Measurements from ENCODE around the gene CELF4.

Gene CELF4

DNA sequence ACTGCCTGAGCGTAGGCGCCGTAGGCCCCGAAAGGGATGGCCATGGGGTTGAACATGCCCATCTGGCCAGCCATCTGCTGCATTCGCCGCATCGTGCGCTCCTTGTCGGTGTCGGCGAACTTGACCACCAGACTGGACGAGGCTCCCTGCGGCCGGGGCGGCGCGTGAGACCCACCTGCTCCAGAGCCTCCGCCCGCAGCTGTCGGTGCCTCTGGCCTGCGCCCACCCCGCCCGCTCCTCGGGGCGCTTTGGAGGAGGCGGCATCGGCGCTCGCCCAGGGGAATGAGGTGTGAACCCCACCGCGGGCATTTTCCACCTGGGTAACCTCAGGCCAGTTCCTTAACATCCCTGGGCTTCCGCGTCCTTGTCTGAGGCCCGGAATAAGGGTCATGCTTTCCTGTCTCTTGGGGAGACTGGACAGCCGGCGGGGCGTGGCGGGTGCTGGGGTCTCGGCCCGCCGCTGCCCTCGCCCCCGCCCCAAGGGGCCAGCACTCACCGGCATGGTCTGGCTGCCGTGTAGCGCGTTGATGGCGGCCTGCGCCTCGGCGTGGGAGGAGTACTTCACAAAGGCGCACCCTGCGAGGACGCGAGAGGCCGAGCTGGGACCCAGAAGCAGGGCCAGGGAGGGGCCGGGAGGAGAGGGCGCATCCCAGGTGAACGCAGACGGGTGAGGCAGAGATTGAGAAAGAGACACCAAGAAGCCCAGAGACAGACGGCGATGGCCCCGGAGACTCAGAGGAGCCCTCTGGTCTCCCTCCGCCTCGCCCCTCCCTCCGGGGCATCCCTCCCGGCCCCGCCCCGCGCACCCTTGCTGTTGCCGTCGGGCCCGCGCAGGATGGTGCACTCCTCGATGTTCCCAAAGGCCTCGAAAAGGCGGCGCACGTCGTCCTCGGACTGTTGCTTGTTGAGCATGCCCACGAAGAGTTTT is 291.0 kb downstream of the CELF4 start:
- TF ChIP-seq POU2F2 (IDR thresholded peaks at IDR 0.05; ENCODE audit: low read depth, low read length): no peak
- TF ChIP-seq TAF1 (IDR thresholded peaks at IDR 0.05; ENCODE audit: low read depth, low read length): no peak
- no peak for TF ChIP-seq PAX5 (IDR thresholded peaks at IDR 0.05; ENCODE audit: insufficient read depth, low read length, severe bottlenecking)
- TF ChIP-seq SPI1 (IDR thresholded peaks at IDR 0.05; ENCODE audit: low read depth, low read length): no peak
- TF ChIP-seq POLR2AphosphoS5 (IDR thresholded peaks at IDR 0.05; ENCODE audit: low read depth, low read length): no peak
- no peak for TF ChIP-seq POLR2A (IDR thresholded peaks at IDR 0.05; ENCODE audit: low read depth, low read length)
- no peak for FAIRE-seq

DNA sequence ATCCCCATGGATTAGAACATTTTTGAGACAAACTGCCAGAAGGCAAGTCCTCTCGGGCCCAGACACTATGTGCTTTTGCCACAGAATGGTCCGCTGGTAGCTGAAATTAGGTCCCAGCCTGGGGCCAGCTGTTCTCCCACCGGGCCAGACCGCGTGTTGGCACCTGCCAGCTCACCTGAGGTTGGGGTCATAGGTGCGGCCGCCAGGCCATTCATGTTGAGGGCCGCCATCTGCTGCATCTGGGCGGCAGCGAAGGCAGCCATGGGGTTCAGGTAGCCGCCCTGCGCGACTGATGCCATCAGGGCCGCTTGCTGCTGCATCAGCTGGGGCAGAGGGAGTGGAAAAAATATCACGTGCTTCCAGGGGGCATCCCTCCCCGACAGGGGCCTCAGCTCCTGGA is 292.8 kb downstream of the CELF4 start:
- no peak for TF ChIP-seq TAF1 (IDR thresholded peaks at IDR 0.05; ENCODE audit: low read depth, low read length)
- no peak for TF ChIP-seq PAX5 (IDR thresholded peaks at IDR 0.05; ENCODE audit: insufficient read depth, low read length, severe bottlenecking)
- no peak for TF ChIP-seq POLR2AphosphoS5 (IDR thresholded peaks at IDR 0.05; ENCODE audit: low read depth, low read length)
- no peak for TF ChIP-seq POLR2A (IDR thresholded peaks at IDR 0.05; ENCODE audit: low read depth, low read length)
- no peak for TF ChIP-seq SPI1 (IDR thresholded peaks at IDR 0.05; ENCODE audit: low read depth, low read length)
- TF ChIP-seq POU2F2 (IDR thresholded peaks at IDR 0.05; ENCODE audit: low read depth, low read length): no peak
- DNase-seq (ENCODE audit: insufficient read length, low spot score) (no peak), FAIRE-seq (no peak)

More for the DNA sequence above, 291.0 kb downstream of the CELF4 start:
- no peak for DNase-seq (ENCODE audit: insufficient read length, low spot score)

GRCh38 chr18:37272226-37272625 is 293.4 kb downstream of the CELF4 start:
- DNase-seq (ENCODE audit: insufficient read length, low spot score) (no peak), FAIRE-seq (no peak)
- TF ChIP-seq PAX5 (IDR thresholded peaks at IDR 0.05; ENCODE audit: insufficient read depth, low read length, severe bottlenecking) (no peak), POU2F2 (IDR thresholded peaks at IDR 0.05; ENCODE audit: low read depth, low read length) (no peak), TAF1 (IDR thresholded peaks at IDR 0.05; ENCODE audit: low read depth, low read length) (no peak), SPI1 (IDR thresholded peaks at IDR 0.05; ENCODE audit: low read depth, low read length) (no peak), POLR2AphosphoS5 (IDR thresholded peaks at IDR 0.05; ENCODE audit: low read depth, low read length) (no peak), POLR2A (IDR thresholded peaks at IDR 0.05; ENCODE audit: low read depth, low read length) (no peak)

- DNase-seq (ENCODE audit: insufficient read length, low spot score) (no peak), FAIRE-seq (no peak)
- TF ChIP-seq POLR2AphosphoS5 (IDR thresholded peaks at IDR 0.05; ENCODE audit: low read depth, low read length) (no peak), POLR2A (IDR thresholded peaks at IDR 0.05; ENCODE audit: low read depth, low read length) (no peak), TAF1 (IDR thresholded peaks at IDR 0.05; ENCODE audit: low read depth, low read length) (no peak), SPI1 (IDR thresholded peaks at IDR 0.05; ENCODE audit: low read depth, low read length) (no peak), POU2F2 (IDR thresholded peaks at IDR 0.05; ENCODE audit: low read depth, low read length) (no peak), PAX5 (IDR thresholded peaks at IDR 0.05; ENCODE audit: insufficient read depth, low read length, severe bottlenecking) (no peak)
These were observed 294.9 kb downstream of the CELF4 start for GRCh38 chr18:37270666-37271052.

DNA sequence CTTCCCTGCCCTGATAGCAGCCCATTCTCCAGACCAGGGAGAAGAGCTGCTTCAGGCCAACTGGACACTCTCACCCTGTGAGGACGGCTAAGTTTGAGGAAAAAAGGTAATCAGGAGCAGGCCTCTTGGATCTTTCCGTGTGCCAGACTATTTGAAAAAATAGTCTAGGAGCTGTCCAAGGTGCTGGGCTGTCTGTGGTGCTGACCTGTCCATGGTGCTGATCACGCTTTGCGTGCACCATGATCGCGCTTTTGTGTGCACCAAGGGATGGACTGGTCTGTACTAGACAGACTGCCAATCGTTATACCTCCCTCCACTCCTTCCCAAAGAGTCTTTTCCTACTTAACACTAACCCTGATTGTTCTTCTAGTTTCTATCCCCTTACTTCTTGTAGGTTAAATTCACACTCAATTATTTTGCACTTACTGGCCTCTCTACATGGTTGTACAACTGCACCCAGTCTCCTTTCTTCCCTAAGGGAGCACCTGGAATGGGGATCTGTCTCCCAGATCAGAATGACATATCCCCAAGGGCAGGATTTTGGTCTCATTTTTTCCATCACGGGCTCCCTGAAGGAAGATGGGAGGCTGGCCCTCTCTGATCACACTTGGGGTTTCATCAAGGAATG is 295.4 kb downstream of the CELF4 start:
- TF ChIP-seq POU2F2 (IDR thresholded peaks at IDR 0.05; ENCODE audit: low read depth, low read length) (no peak), TAF1 (IDR thresholded peaks at IDR 0.05; ENCODE audit: low read depth, low read length) (no peak), PAX5 (IDR thresholded peaks at IDR 0.05; ENCODE audit: insufficient read depth, low read length, severe bottlenecking) (no peak), POLR2AphosphoS5 (IDR thresholded peaks at IDR 0.05; ENCODE audit: low read depth, low read length) (no peak), POLR2A (IDR thresholded peaks at IDR 0.05; ENCODE audit: low read depth, low read length) (no peak), SPI1 (IDR thresholded peaks at IDR 0.05; ENCODE audit: low read depth, low read length) (no peak)
- no peak for DNase-seq (ENCODE audit: insufficient read length, low spot score)
- FAIRE-seq: no peak

DNA sequence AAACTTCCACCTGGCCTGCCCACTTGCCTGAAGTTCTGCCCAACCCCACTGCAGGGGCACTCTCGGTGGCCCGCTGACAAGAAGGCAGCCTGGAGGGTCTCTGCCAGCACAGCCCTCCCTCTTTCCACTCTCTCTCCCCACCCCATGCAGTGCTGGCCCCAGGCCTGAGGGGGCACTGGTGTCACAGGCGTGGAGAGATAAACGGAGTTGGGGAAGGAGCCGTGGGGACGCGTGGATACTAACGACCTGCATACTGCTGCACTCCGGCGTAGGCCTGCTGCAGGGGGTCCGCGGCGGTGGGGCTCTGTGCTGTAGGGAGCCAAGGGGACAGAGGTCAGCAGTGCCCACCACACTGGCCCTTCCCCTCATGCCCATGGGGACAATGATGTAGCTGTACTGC is 299.3 kb downstream of the CELF4 start:
- no peak for FAIRE-seq
- DNase-seq (ENCODE audit: insufficient read length, low spot score): no peak
- TF ChIP-seq SPI1 (IDR thresholded peaks at IDR 0.05; ENCODE audit: low read depth, low read length) (no peak), POLR2AphosphoS5 (IDR thresholded peaks at IDR 0.05; ENCODE audit: low read depth, low read length) (no peak), POLR2A (IDR thresholded peaks at IDR 0.05; ENCODE audit: low read depth, low read length) (no peak), PAX5 (IDR thresholded peaks at IDR 0.05; ENCODE audit: insufficient read depth, low read length, severe bottlenecking) (no peak), POU2F2 (IDR thresholded peaks at IDR 0.05; ENCODE audit: low read depth, low read length) (no peak), TAF1 (IDR thresholded peaks at IDR 0.05; ENCODE audit: low read depth, low read length) (no peak)

- TF ChIP-seq POU2F2 (IDR thresholded peaks at IDR 0.05; ENCODE audit: low read depth, low read length): no peak
- no peak for TF ChIP-seq PAX5 (IDR thresholded peaks at IDR 0.05; ENCODE audit: insufficient read depth, low read length, severe bottlenecking)
- TF ChIP-seq SPI1 (IDR thresholded peaks at IDR 0.05; ENCODE audit: low read depth, low read length): no peak
- no peak for TF ChIP-seq TAF1 (IDR thresholded peaks at IDR 0.05; ENCODE audit: low read depth, low read length)
- no peak for TF ChIP-seq POLR2A (IDR thresholded peaks at IDR 0.05; ENCODE audit: low read depth, low read length)
- no peak for TF ChIP-seq POLR2AphosphoS5 (IDR thresholded peaks at IDR 0.05; ENCODE audit: low read depth, low read length)
- FAIRE-seq (no peak), DNase-seq (ENCODE audit: insufficient read length, low spot score) (no peak)
These were observed 300.2 kb downstream of the CELF4 start for GRCh38 chr18:37265382-37265781.

GRCh38 chr18:37264956-37265355 is 300.6 kb downstream of the CELF4 start:
- FAIRE-seq (peak; percentile 48), DNase-seq (ENCODE audit: insufficient read length, low spot score) (no peak)
- TF ChIP-seq POLR2A (IDR thresholded peaks at IDR 0.05; ENCODE audit: low read depth, low read length): no peak
- TF ChIP-seq POU2F2 (IDR thresholded peaks at IDR 0.05; ENCODE audit: low read depth, low read length): no peak
- no peak for TF ChIP-seq SPI1 (IDR thresholded peaks at IDR 0.05; ENCODE audit: low read depth, low read length)

- FAIRE-seq: no peak
- no peak for DNase-seq (ENCODE audit: insufficient read length, low spot score)
- TF ChIP-seq SPI1 (IDR thresholded peaks at IDR 0.05; ENCODE audit: low read depth, low read length): no peak
- TF ChIP-seq POU2F2 (IDR thresholded peaks at IDR 0.05; ENCODE audit: low read depth, low read length): no peak
These were observed 303.6 kb downstream of the CELF4 start for GRCh38 chr18:37261988-37262387.

All from GM12891 (cell line).